ENCODE results near the gene PDCD1. TPM values are rescaled to one million over a fixed set of nuclear protein-coding genes. Genes with fewer than 3 reads are reported as not detected.
A peak's percentile ranks its signal among the peaks of the same experiment; 100 is the strongest.

PDCD1 gene
- total and polyA plus RNA-seq, 9 donors, result 0.13 to 0.57 (median 0.27) TPM; not detected in 2

DNA sequence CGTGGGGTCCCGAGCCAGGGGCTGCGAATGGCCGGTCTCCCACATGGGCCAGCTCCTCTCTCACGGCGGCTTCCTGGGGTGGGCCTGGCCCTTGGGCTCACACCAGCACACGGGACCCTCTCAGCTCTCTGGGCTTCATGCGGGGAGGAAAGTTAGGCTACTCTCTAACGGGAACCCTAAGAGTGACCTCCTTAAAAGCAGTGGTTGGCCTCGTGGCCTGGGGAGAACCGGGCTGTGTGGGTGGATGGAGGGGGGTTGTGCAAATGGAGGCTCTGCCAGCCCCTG lies 36.7 kb upstream of the PDCD1 start:
- DNase-seq, result no peak
- Histone ChIP-seq H3K4me3 (no peak overlapping the region), H3K4me1 (ENCODE audit: insufficient read depth) (peaks cover 33% of the 10 kb centered on the region), H3K9me3 (no peaks in the 10 kb centered on the region), H3K27ac (peak overlapping the region in 1 of 2 donors; percentile 74), H3K36me3 (no peaks in the 10 kb centered on the region), H3K27me3 (no peaks in the 10 kb centered on the region)
- TF ChIP-seq POLR2A (IDR thresholded peaks at IDR 0.05) (no peak), EP300 (IDR thresholded peaks at IDR 0.05) (no peak)
- TF ChIP-seq, protein P1, sequence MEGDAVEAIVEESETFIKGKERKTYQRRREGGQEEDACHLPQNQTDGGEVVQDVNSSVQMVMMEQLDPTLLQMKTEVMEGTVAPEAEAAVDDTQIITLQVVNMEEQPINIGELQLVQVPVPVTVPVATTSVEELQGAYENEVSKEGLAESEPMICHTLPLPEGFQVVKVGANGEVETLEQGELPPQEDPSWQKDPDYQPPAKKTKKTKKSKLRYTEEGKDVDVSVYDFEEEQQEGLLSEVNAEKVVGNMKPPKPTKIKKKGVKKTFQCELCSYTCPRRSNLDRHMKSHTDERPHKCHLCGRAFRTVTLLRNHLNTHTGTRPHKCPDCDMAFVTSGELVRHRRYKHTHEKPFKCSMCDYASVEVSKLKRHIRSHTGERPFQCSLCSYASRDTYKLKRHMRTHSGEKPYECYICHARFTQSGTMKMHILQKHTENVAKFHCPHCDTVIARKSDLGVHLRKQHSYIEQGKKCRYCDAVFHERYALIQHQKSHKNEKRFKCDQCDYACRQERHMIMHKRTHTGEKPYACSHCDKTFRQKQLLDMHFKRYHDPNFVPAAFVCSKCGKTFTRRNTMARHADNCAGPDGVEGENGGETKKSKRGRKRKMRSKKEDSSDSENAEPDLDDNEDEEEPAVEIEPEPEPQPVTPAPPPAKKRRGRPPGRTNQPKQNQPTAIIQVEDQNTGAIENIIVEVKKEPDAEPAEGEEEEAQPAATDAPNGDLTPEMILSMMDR (IDR thresholded peaks at IDR 0.05), result no peak
- intact Hi-C loops (cut with DNase I), result no loop called here
- WGBS, 3 donors, result 84 to 96% (median 93%) methylated on average over 11 of the region's 11 CpGs

DNA sequence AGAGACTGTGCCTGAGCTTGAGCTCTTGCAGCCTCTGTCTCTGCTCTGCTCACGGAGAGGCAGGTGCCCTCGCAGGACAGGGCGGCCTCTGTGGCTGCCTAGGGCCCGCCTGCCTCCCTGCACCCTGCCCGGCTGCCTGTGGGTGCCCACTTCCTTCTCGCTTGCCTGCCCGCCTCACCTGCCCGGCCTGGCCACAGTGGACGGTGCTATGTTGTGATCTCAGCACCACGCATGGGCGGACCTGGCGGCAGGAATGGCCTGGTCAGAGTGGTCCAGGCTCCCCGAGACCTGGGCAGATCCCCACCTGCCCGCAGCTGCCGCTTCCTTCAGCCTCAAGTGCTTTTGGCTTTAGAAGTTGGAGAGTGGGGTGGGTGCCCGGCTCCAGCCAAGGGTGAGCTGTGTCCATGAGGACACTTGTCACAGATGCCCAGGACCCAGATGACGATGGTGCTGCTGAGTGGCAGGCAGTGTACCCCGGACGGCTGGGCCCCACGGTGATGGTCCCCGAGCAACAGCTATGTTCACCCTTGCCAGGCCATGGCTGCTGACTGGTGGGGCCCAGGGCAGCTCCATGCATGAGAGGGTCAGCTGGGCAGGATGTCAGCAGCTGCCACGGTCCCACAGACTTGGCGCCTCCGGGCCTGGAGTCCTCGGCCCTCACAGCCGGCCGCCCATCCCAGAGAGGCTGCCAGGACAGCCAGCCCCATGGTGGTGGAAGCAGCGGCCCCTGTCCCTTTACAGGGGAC lies 36.2 kb upstream of the PDCD1 start:
- DNase-seq, result peak; percentile 23 to 50 (median 39)
- Histone ChIP-seq H3K36me3 (no peaks in the 10 kb centered on the region), H3K9me3 (no peaks in the 10 kb centered on the region), H3K4me3 (no peak overlapping the region), H3K27me3 (no peaks in the 10 kb centered on the region), H3K4me1 (ENCODE audit: insufficient read depth) (peaks cover 27% of the 10 kb centered on the region), H3K27ac (peak overlapping the region in 1 of 2 donors; percentile 74)
- WGBS, 3 donors, result 89 to 96% (median 90%) methylated on average over 28 of the region's 28 CpGs
- TF ChIP-seq, protein P1 (IDR thresholded peaks at IDR 0.05), result no peak
- TF ChIP-seq POLR2A (IDR thresholded peaks at IDR 0.05) (no peak), EP300 (IDR thresholded peaks at IDR 0.05) (no peak)
- intact Hi-C loops (cut with DNase I), result no loop called here

DNA sequence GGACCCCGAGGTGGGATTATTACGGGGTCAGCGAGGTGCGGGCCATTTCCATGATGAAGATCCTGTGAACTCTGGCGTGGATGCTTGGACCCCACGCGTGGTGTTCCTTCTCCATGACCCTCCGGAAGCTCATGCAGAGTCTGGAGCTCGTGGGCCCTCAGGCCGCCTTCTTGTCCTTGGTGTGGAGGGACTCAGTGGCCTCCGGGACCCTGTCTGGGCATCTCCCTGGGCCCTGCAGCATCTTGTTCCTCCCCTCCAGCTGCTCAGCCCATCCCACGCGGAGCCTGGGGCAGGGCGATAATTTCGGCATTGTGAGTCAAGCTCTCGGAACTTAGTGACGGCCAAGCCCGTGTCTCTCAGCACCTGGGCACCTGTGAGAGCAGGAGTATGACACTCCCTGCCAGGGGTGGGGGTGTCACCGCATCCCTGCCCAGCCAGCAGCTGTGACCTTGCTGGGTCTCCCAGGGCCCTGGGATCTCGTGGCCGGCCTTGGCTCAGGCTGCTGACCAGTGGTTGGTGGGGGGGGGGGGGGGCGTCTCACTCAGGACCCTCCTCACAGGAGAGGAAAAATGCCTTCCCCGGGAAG lies 35.5 kb upstream of the PDCD1 start:
- H3K4me1 ChIP-seq (ENCODE audit: insufficient read depth), result peaks cover 25% of the 10 kb centered on the region
- 85 to 92% (median 89%) methylated on average over 18 to 23 of the region's 23 CpGs for WGBS, 3 donors
- H3K4me3 ChIP-seq, result no peak overlapping the region
- H3K27ac ChIP-seq, result no peak overlapping the region
- H3K36me3 ChIP-seq, result no peaks in the 10 kb centered on the region
- H3K9me3 ChIP-seq, result no peaks in the 10 kb centered on the region
- TF ChIP-seq, protein P1 (IDR thresholded peaks at IDR 0.05), result no peak
- no peak for TF ChIP-seq POLR2A (IDR thresholded peaks at IDR 0.05)
- no peak for TF ChIP-seq EP300 (IDR thresholded peaks at IDR 0.05)
- H3K27me3 ChIP-seq, result no peaks in the 10 kb centered on the region
- intact Hi-C loops (cut with DNase I), result no loop called here
- DNase-seq, result peak; percentile 17 to 38 (median 24)

DNA sequence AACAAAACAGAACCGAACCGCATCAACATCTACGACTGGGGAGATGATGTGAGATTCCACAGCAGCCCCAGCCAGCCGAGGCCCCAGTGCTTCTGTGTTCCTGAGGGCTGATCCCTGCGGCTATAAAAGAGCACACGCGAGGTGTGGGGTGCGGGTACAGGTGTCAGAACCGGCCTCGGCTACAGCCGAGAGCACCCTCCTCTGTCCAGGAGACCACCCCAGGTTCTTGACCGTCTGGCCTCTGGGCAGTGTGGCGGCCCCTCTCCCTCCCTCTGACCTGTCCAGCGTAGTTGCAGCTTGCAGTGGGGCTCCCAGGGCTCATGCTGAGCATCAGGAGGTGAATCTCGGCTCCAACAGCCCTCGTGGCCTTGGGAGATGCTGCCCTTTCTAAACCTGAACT lies 34.6 kb upstream of the PDCD1 start:
- peaks cover 17% of the 10 kb centered on the region for H3K4me1 ChIP-seq (ENCODE audit: insufficient read depth)
- no peaks in the 10 kb centered on the region for H3K27me3 ChIP-seq
- 82 to 86% (median 85%) methylated on average over 16 of the region's 16 CpGs for whole genome bisulfite sequencing, 3 donors
- H3K4me3 ChIP-seq, result no peak overlapping the region
- H3K36me3 ChIP-seq, result no peaks in the 10 kb centered on the region
- intact Hi-C loops (cut with DNase I), result no loop called here
- TF ChIP-seq EP300 (IDR thresholded peaks at IDR 0.05) (no peak), POLR2A (IDR thresholded peaks at IDR 0.05) (no peak)
- TF ChIP-seq, protein P1 (IDR thresholded peaks at IDR 0.05), result no peak
- H3K27ac ChIP-seq, result no peak overlapping the region
- peak; percentile 15 to 31 (median 18) for DNase-seq
- H3K9me3 ChIP-seq, result no peaks in the 10 kb centered on the region

Measured in ovary (tissue), 9 donors.